Heart right ventricle (tissue), 16 donors: Measurements from ENCODE around the gene BICC1. TPM values are rescaled to one million over a fixed set of nuclear protein-coding genes. Genes with fewer than 3 reads are reported as not detected.
A peak's percentile ranks its signal among the peaks of the same experiment; 100 is the strongest.

ENCODE experiments used
- ATAC-seq, 8 donors: fragments of 200-7000 bp; cut with Tn5 transposase; one replicate each; pipeline ENCODE4 v1.9.1; 2020; ENCODE audit warnings: mild to moderate bottlenecking in 8 of 8, moderate library complexity in 8 of 8, moderate number of reproducible peaks in 1 of 8
- DNase-seq, 2 donors: peaks; one replicate each; pipeline ENCODE4 v3.0.0-alpha.2; 2020
- H3K27ac ChIP-seq, 10 donors: fragments of 200-600 bp; sonication (generic) in 2 of 10; one replicate each; pipeline versions ENCODE4 v1.5.0 to v1.8.0; 2020 to 2022; ENCODE audit warnings: mild to moderate bottlenecking in 3 of 10
- H3K27me3 ChIP-seq, 7 donors: fragments of 200-600 bp; one replicate each; pipeline ENCODE4 v1.8.0; 2021 to 2022; ENCODE audit warnings: mild to moderate bottlenecking in 2 of 7
- H3K36me3 ChIP-seq, 9 donors: fragments of 200-600 bp; sonication (generic) in 1 of 9; one replicate each; pipeline versions ENCODE4 v1.5.0 to v1.8.0; 2020 to 2022; ENCODE audit warnings: mild to moderate bottlenecking in 2 of 9
- H3K4me1 ChIP-seq, 9 donors: fragments of 200-600 bp; sonication (generic) in 1 of 9; one replicate each; pipeline versions ENCODE4 v1.5.0 to v1.8.0; 2020 to 2022; ENCODE audit warnings: mild to moderate bottlenecking in 4 of 9
- H3K4me3 ChIP-seq, 10 donors: fragments of 200-600 bp; sonication (generic) in 2 of 10; one replicate each; pipeline versions ENCODE4 v1.5.0 to v1.8.0; 2020 to 2022; ENCODE audit warnings: mild to moderate bottlenecking in 7 of 10, moderate library complexity in 2 of 10
- H3K9me3 ChIP-seq, 11 donors: fragments of 200-600 bp in 10 of 11; sonication (generic) in 2 of 11; one replicate each; pipeline versions ENCODE4 v1.5.0 to v1.8.0; 2013 to 2022; ENCODE audit warnings: mild to moderate bottlenecking in 2 of 11, control low read depth in 1 of 11, moderate library complexity in 1 of 11
- CTCF ChIP-seq, 9 donors: fragments of 200-600 bp; sonication (generic) in 2 of 9; IDR thresholded peaks; one replicate each; pipeline versions ENCODE4 v1.5.0 to v1.8.0; 2021 to 2022; ENCODE audit warnings: antibody characterized with exemption in 9 of 9, mild to moderate bottlenecking in 5 of 9, moderate library complexity in 1 of 9
- WGBS, 2 donors: extraction: QIAGEN DNeasy Blood & Tissue Kit; methylation state at CpG; one replicate each; pipeline ENCODE4 v1.1.7; 2013; ENCODE audit warnings: inconsistent platforms in 1 of 2; 5-methylcytosine and 5-hydroxymethylcytosine counted together
- intact Hi-C, 10 donors: fragments of 100-400 bp; cut with DNase I; formaldehyde crosslinking; loops; one replicate each; pipeline versions ENCODE4 v1.11.1 to v1.14.2; 2022
- polyA plus RNA-seq, 2 donors: library from polyadenylated mRNA; stranded (reverse); fragments of 200-250 nt; gene quantifications; one replicate each; pipeline ENCODE4 v1.2.3, GENCODE V29; 2013
- total RNA-seq, 10 donors: library from RNA; stranded (reverse); fragmentation: NEBNext Ultra II Directional in 3 of 10; extraction: Animal tissue kit (Norgen Biotek cat#: 25700) in 3 of 10; gene quantifications; one replicate each; pipeline versions ENCODE4 v1.2.1 to v1.2.4, GENCODE V29; 2021 to 2023
- donor health status: Arrhythmogenic right ventricular cardiomyopathy.
- donor health status: ischemic (EF 13 %, LVEDD 7.1; RV severe dilation, severe dysfunction).
- donor health status: healthy with polysubstance abuse.
- donor health status: DM: no; HTN: yes; CAD: no.
- donor health status: DM: no; HTN: no; CAD: no.
- donor health status: ischemic (EF 25% LVEDD 6.9; RV normal size, moderate dysfunction).
- donor health status: ischemic (EF 25% LVEDD 5.7; RV mildly dilated, moderate dysfunction).
- donor health status: healthy.
- donor health status: DM: yes; HTN: yes; CAD: no.
- donor health status: Ischemic cardiomyopathy.
- donor health status: ischemic (EF 35%, LVEDD 5.7; RV mildly dilated, moderate dysfunction).
- donor health status: nonischemic (EF 11% LVEDD 7.7; RV severe dilation, severe dysfunction).
- donor health status: DM: yes; HTN: yes; CAD: no.
- donor health status: PGD.
- donor health status: ischemic (EF 29% LVEDD 5.4; RV normal size, mild dysfunction).
- donor health status: nonischemic (EF 23%, LVEDD 6.1; RV moderate dilation, normal function).

The BICC1 gene
- total and polyA plus RNA-seq, 12 donors, result 1.6 to 9.2 (median 5.0) TPM

GRCh38 chr10:58645416-58646146 lies 132.9 kb downstream of the BICC1 start:
- H3K27me3 ChIP-seq, result no peaks in the 10 kb centered on the region
- WGBS, 2 donors, result 63 to 67% methylated on average over 8 of the region's 8 CpGs
- peaks cover 0 to 46% (median 23%) of the 10 kb centered on the region in 9 donors for H3K4me1 ChIP-seq
- intact Hi-C loops, result loop anchor here in 1 of 10 donors (10.0 kb wide), 2 partner anchors 111 to 129 kb away; no protein-coding TSS in a partner anchor
- no peak overlapping the region for H3K4me3 ChIP-seq
- TF ChIP-seq CTCF (IDR thresholded peaks at IDR 0.05), result no peak
- no peaks in the 10 kb centered on the region for H3K9me3 ChIP-seq
- DNase-seq (no peak), ATAC-seq (no peak)
- no peaks in the 10 kb centered on the region for H3K36me3 ChIP-seq
- peak overlapping the region in 3 of 10 donors; percentile 11 to 45 (median 25) for H3K27ac ChIP-seq

- WGBS, 2 donors, result 67 to 75% methylated on average over 4 of the region's 4 CpGs
- Histone ChIP-seq H3K36me3 (no peaks in the 10 kb centered on the region), H3K27me3 (no peaks in the 10 kb centered on the region), H3K4me3 (no peak overlapping the region), H3K9me3 (no peaks in the 10 kb centered on the region), H3K27ac (peak overlapping the region in 1 of 10 donors; percentile 10), H3K4me1 (peaks cover 0 to 42% (median 30%) of the 10 kb centered on the region in 9 donors)
- TF ChIP-seq CTCF (IDR thresholded peaks at IDR 0.05), result no peak
- intact Hi-C loops, result loop anchor here in 1 of 10 donors (10.0 kb wide), 2 partner anchors 113 to 127 kb away; no protein-coding TSS in a partner anchor
- DNase-seq, result no peak
- ATAC-seq, result no peak
Measured at GRCh38 chr10:58647376-58648112, 134.9 kb downstream of the BICC1 start.

- no peaks in the 10 kb centered on the region for H3K27me3 ChIP-seq
- peaks cover 0 to 41% (median 25%) of the 10 kb centered on the region in 9 donors for H3K4me1 ChIP-seq
- H3K4me3 ChIP-seq, result no peak overlapping the region
- no peaks in the 10 kb centered on the region for H3K36me3 ChIP-seq
- H3K9me3 ChIP-seq, result no peaks in the 10 kb centered on the region
- no peak for TF ChIP-seq CTCF (IDR thresholded peaks at IDR 0.05)
- intact Hi-C loops, result loop anchor here in 1 of 10 donors (10.0 kb wide), 2 partner anchors 113 to 127 kb away; no protein-coding TSS in a partner anchor
- DNase-seq (no peak), ATAC-seq (no peak)
- 52 to 62% methylated on average over 3 of the region's 3 CpGs for WGBS, 2 donors
- no peak overlapping the region for H3K27ac ChIP-seq
Measured at GRCh38 chr10:58648131-58648530, 135.5 kb downstream of the BICC1 start.

- Histone ChIP-seq H3K36me3 (no peaks in the 10 kb centered on the region), H3K9me3 (no peaks in the 10 kb centered on the region), H3K27ac (peak overlapping the region in 2 of 10 donors; percentile 5 to 43), H3K27me3 (no peaks in the 10 kb centered on the region), H3K4me3 (no peak overlapping the region), H3K4me1 (peaks cover 0 to 30% (median 13%) of the 10 kb centered on the region in 9 donors)
- ATAC-seq (peak; percentile 13 to 73 (median 57)), DNase-seq (peak in 1 of 2 donors; percentile 28)
- TF ChIP-seq CTCF (IDR thresholded peaks at IDR 0.05), result no peak
- intact Hi-C loops, result no loop called here
- 7% methylated on average over 5 of the region's 5 CpGs for WGBS, 2 donors
Measured at GRCh38 chr10:58651040-58651439, 138.4 kb downstream of the BICC1 start.
